GM12801 (cell line): ENCODE measurements around the gene SBF2.

Experiments
- CTCF ChIP-seq: IDR thresholded peaks from one replicate; pipeline ENCODE4 v1.5.1; 2011; ENCODE audit warnings: control low read depth; ENCODE audit not compliant: insufficient read length; ENCODE audit errors: extremely low read depth

SBF2 gene

GRCh38 chr11:10022764-10023163, 271.3 kb downstream of the SBF2 start:
- TF ChIP-seq CTCF: no peak

GRCh38 chr11:10021563-10021962, 272.5 kb downstream of the SBF2 start:
- TF ChIP-seq CTCF: no peak

- no peak for TF ChIP-seq CTCF
Observed at GRCh38 chr11:10019906-10020682, 273.9 kb downstream of the SBF2 start.

DNA sequence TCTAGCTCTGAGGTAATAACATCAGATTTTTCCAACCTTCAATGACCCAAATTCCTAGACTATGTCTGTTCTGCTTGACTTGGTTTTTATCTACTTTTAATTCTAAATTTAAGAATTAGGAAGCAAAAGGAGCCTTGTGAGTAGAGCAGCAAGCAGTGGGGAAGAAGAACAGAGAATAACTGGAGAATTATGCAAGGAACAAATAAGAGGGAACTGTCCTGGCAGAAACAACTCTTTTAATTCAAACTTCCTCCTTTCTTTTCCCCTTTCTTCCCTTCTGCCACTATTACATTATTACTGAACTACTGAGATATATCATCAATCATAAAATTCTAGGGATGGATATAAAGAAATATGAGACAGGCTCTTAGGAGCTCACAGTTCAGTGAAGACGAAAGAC, 276.1 kb downstream of the SBF2 start:
- no peak for TF ChIP-seq CTCF

DNA sequence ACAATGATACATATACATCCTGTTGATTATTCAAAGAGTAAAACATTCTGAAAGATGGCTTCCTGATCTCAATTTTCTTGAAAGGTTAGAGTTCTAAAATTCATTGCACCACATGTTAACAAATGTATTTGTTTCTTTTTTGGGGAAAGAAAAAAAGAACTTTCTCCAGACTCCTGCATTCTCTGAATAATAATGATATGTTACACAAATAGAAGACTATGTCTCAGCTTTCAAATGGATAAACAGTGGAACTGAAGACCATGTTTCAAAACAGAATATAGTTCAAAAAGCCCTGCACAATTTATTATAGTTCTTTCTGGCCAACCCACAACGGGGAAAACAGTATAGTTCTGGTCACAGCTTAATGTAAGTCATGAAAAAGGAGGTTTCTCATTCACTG, 277.0 kb downstream of the SBF2 start:
- no peak for TF ChIP-seq CTCF

DNA sequence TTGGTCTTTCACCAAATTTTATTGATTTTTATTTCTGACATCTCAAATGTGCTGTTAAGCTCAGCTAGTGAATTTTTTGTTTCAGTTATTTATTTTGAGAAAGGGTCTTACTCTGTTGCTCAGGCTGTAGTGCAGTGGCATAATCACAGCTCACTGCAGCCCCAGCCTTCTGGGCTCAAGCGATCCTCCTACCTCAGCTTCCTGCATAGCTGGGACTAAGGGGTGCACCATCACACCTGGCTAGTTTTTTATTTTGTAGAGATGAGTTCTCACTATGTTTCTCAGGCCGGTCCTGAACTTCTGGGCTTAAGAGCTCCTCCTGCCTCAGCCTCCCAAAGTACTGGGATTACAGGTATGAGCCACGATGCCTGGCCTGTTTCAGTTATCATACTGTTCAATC, 282.0 kb downstream of the SBF2 start:
- TF ChIP-seq CTCF: no peak

- no peak for TF ChIP-seq CTCF
Observed at GRCh38 chr11:10005955-10006525, 288.0 kb downstream of the SBF2 start.
